ENCODE measurements around the gene CORO6.

The CORO6 gene

DNA sequence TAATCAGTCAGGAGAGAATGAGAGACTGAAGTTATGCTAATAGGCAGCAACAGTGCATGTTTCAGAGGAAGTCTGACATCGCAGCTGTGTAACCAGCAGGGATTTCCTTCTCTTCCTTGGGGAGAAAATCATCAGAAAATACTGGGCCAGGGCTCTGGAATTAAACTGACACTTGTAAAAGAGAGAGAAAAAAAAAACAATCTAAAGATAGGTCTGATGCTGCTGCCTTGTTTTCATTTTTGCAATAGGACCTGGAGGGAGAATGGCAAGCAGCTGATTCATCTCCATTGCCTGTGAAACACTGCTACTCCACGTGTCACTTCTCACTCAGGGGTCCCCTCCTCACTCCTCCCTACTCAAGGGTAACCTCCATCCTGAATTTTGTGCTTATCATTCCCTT, 17.7 kb upstream of the CORO6 start:
- in situ Hi-C loops (cut with MboI; ENCODE audit: low sequenced_read_pairs) = loop anchor here (5.0 to 25.0 kb wide), 3 partner anchors 142 to 447 kb away; partner anchors contain the start of genes EFCAB5 and SSH2

DNA sequence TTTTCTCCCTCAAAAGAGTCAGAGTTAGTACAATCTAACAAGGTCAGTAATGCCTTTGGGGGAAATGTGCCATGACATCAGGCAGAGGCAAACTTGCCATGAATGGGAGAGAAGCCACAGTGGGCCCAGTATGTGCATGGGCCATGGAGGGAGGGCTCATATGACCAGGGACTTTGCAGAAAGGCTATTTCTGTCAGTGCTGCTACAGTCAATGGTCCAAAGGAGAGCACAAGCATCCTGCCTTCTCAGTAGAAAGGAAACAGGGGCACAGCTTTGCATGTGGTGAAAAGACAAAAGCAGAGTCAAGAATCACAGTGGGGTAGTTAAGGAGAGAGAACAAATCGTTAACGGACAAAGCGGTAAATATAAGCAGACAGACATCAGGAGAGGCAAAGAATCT, 11.2 kb upstream of the CORO6 start:
- in situ Hi-C loops (cut with MboI; ENCODE audit: low sequenced_read_pairs) = loop anchor here (25.0 kb wide), 2 partner anchors 303 to 453 kb away; partner anchors contain the start of genes EFCAB5 and SSH2

DNA sequence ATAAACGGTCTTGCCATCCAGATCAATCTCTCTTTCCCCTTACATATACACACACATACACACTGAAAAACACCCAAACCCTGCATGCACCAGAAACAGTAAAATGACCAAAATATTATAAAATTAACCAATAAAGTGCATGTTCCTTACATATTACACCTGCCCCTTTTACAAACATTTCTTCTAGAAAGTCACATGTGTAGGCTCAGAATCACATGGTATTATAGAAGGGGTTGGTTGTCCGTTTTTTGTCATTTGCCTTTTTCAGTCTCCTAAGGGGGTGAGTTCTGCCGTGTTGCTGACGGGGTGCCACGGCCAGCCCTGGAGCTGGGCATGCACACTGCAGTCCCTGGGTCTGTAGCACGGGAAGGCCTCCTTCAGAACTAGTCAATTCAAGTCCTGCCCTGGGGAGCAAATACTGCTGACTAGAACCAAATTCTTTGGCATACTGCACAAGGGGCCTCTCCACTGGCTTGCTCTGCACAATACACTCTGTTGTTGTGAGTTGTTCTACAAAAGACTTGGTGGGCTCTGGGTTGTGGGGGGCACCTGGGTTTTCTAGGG, 8.0 kb upstream of the CORO6 start:
- in situ Hi-C loops (cut with MboI; ENCODE audit: low sequenced_read_pairs) = loop anchor here (25.0 kb wide), 2 partner anchors 307 to 457 kb away; partner anchors contain the start of genes EFCAB5 and SSH2

- in situ Hi-C loops (cut with MboI; ENCODE audit: low sequenced_read_pairs) = loop anchor here (25.0 kb wide), 2 partner anchors 307 to 457 kb away; partner anchors contain the start of genes EFCAB5 and SSH2
Observed at GRCh38 chr17:29629839-29630238, 7.1 kb upstream of the CORO6 start.

- in situ Hi-C loops (cut with MboI; ENCODE audit: low sequenced_read_pairs) = loop anchor here (25.0 kb wide), 2 partner anchors 309 to 459 kb away; partner anchors contain the start of genes EFCAB5 and SSH2
Observed at GRCh38 chr17:29628644-29629043, 5.9 kb upstream of the CORO6 start.

- in situ Hi-C loops (cut with MboI; ENCODE audit: low sequenced_read_pairs) = loop anchor here (25.0 kb wide), 2 partner anchors 309 to 459 kb away; partner anchors contain the start of genes EFCAB5 and SSH2
Observed at GRCh38 chr17:29627951-29628350, 5.2 kb upstream of the CORO6 start.

DNA sequence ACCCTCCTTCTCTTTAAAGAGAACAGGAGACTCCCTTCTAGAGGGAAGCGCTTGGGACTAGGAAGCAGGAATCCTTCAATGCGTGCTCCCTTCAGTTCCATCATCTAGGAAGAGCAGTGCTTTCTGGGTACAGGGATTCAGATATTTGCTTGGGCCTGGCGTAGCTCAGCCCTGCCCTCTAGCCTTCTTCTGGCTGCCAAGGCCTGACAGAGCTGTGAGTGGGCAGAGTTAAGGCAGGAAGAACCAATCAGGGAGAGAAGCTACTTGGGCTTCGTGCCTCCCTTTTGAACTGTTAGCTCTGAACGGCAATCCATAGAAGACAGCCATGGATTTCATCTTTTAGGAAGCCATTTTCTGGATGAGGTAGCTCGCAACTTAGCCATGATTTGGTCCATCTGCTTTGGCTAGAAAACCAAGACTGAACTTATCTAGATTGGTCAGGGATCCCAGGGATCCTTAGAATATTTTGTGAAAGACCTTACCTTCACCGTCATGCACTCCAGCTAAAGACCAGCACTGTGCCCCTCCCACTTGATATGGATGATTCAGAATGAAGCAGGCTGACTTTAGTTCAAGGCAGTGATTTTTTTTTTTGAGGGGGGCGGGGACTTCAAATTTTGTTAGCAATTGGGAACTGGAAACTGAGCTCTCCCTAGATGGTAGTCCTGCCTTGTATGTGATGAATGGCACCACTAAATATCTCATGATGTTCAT, 2.5 kb upstream of the CORO6 start:
- in situ Hi-C loops (cut with MboI; ENCODE audit: low sequenced_read_pairs) = loop anchor here (25.0 kb wide), 2 partner anchors 312 to 462 kb away; partner anchors contain the start of genes EFCAB5 and SSH2

DNA sequence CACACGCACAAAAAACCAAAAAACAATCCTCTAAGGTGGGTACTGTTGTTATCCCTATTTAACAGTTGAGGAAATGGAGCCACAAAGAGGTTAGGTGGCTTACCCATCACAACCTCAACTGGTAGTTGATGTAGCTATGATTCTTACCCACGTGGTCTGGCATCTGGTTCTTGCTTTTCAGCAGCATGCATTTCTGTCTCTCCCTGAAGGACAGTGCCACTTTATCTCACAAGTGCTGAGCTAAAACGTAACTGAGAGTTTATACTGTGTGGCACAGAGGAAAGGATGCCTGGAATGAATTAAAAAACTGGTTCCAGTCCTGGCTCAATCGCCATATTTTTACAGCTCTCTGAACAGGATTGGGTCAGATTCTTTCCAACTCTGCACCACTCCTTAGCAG, 1.9 kb upstream of the CORO6 start:
- in situ Hi-C loops (cut with MboI; ENCODE audit: low sequenced_read_pairs) = no loop called here

- in situ Hi-C loops (cut with MboI; ENCODE audit: low sequenced_read_pairs) = no loop called here
Observed at GRCh38 chr17:29623283-29623647, 553 bp upstream of the CORO6 start.

DNA sequence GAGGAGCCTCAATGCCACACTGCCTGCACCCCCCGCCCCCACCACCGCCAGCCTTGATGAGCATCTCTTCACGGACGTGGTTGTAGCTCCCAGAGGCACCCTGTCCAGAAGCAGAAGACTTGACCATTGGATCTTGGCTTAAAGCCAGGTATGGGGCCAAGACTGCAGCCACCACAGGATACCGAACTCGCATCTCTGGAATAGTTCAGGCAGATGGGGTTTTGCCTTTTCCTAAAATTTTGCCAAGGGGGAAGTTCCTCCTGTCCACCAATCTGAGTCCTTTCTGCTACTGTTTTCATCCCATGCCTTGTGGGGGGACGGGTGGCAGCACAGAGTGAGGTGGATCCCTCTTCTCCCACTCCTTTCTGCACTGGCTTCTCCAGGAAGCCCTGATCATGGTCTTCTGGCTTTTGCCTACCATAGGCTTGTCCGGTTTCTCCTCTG, 939 bp downstream of the CORO6 start:
- in situ Hi-C loops (cut with MboI; ENCODE audit: low sequenced_read_pairs) = no loop called here

- in situ Hi-C loops (cut with MboI; ENCODE audit: low sequenced_read_pairs) = no loop called here
Observed at GRCh38 chr17:29620779-29621500, 1.8 kb downstream of the CORO6 start.

DNA sequence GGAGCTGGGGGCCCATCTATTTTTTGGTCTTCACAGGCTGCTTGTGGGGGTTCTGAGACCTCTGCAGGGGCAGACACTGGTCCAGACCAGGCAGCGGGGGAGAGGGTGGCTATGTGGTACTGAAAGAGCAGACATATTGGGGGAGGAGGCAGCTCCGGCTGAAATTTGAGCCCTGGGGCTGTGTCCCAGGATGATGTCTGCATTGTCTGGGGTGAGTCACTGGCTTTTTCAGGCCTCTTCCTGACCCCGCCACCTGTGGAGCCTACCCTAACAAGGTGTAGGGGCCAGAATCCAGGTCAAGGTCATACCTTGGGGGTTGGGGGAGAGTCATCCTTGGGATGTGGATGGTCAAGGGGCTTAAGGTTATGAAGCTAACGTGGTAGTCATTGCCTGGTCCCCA, 2.4 kb downstream of the CORO6 start:
- in situ Hi-C loops (cut with MboI; ENCODE audit: low sequenced_read_pairs) = no loop called here

DNA sequence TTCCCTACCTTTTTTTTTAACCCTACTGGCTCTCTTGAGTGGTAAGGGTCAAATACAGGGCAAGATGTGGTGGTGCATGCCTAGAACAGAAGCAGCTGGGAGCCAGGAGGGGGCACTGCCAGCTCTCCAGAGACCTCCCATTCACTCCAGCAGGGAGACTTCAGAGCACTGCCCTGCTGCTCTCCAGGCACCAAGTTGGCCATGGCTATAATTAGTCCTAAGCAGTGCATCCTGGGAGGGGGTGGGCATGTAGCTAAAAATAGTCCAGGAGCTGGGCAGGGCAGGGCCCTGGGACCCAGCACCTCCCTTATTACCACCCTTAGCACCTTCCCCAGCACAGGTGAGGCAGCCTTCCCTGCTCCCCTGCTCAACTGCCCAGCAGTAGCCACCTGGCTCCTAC, 3.5 kb downstream of the CORO6 start:
- in situ Hi-C loops (cut with MboI; ENCODE audit: low sequenced_read_pairs) = no loop called here

- in situ Hi-C loops (cut with MboI; ENCODE audit: low sequenced_read_pairs) = no loop called here
Observed at GRCh38 chr17:29618272-29619065, 4.2 kb downstream of the CORO6 start.

DNA sequence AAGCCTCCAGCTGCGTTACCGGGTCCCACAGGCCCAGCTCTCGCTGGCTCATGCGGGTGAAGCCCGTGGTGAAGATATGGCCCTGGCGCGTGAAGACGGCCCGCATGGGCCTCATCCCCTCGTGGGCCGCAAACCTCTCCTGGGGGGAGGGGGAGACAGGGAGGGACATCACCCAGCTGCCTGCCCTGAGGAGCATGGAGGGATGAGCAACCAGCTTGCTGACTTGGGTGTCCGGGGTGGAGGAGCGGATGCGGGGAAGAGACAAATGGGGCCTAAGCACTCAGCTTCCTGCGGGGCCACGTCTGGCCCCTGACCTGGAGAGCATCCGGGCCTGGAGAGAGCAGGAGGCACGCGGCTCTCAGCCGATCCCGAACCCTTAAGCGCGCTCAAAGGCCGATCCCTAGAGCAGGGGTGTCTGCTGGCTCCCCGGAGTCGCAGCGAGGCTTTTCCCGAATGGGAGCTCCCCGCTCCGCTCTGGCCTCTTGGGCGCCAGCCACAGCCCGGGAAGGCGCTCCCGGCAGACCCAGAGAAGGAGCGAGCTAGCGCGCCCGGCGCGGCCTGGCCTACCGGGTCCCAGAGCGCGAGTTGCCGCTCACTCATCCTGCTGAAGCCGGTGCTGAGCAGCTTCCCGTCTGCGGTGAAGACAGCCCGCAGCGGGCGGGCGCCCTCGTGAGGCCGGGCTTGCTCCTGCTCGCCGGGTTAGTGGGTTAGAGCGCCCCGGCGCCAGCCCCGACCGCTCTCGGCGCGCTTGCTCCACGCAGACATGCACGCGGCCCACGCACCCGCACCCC, 5.0 kb downstream of the CORO6 start:
- in situ Hi-C loops (cut with MboI; ENCODE audit: low sequenced_read_pairs) = no loop called here

DNA sequence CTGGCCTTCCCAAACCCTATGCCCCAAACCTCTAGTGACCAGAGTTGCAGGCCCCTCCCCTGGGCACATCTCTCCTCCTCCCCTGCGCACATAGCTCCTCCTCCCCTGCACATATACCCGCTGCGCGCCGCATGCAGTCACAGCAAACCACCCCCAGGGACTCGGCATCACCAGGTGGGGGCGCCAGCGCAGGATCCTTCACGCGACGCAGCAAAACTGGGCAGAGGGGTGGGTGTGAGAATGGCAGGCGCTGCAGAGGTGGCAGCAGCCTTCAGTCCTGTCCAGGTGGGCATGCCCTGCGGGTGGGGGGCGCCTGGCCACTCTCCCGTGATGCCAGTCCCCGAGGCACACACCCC, 5.6 kb downstream of the CORO6 start:
- in situ Hi-C loops (cut with MboI; ENCODE audit: low sequenced_read_pairs) = no loop called here

GRCh38 chr17:29616300-29617048, 6.2 kb downstream of the CORO6 start:
- in situ Hi-C loops (cut with MboI; ENCODE audit: low sequenced_read_pairs) = no loop called here

DNA sequence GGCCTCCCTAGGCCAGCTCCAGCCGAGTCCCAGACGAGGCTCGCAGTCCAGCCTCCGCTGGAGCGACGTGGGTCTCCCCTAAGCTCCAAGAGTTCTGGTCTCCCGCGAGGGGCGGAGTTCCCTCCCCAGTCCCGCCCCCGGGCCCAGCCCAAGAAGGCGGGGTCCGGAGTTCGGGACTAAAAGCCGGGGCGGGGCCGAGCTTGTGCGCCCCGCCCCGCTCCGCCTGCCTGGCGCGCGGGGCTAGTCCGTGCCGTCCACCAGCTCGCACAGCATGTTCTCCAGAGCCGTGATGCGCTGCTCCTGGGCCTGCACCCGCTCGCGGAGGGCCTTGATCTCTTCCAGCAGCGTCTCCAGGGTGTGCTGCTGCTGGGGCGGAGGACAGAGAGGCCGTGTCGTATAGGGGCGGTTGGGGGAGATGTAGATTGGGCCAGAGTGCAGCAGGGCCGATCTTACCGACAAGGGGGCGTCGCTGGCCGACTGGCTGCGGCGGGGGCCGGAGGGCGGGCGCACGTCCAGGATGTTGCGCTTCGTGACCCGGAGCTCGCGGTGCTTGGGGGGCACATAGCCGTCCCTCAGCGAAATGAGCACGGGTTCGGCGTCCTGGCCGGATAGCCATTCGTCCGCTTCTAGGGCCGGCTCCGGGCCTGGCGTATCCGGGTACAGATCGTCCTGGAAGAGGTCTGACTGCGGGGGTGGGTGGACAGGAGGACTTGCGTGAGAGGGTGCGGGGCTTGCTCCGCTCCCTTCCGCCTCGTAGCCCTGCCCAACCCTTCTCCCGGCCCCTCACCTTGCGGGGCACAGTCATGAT, 7.0 kb downstream of the CORO6 start:
- in situ Hi-C loops (cut with MboI; ENCODE audit: low sequenced_read_pairs) = no loop called here

DNA sequence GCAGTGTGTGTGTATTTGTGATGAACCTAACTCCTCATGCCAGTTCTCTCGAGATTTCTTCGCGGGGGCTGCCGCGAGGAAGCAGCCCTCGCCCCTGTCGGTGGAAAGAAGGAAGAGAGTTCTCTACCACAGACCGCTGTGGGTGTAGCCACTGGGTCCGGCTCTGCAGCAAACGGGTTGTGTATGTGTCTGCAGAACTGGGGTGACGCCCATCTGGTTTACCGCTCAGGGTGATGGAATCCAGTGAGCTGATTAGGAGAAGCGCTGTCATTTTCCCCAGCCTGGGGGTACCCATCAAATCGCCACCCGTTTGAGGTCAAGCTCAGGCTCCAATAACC, 7.7 kb downstream of the CORO6 start:
- in situ Hi-C loops (cut with MboI; ENCODE audit: low sequenced_read_pairs) = no loop called here

All from HL-60/S4 (cell line).